PFSK-1 (cell line): ENCODE measurements around the gene PRKAA1.

ENCODE experiments used
- FOXP2 ChIP-seq: optimal IDR thresholded peaks from 2 replicates; pipeline ENCODE3; 2011; ENCODE audit warnings: borderline replicate concordance, control low read depth, inconsistent platforms; ENCODE audit not compliant: insufficient read depth; ENCODE audit errors: extremely low read length, extremely low read depth
- POLR2AphosphoS5 ChIP-seq: IDR thresholded peaks from 2 replicates; pipeline ENCODE4 v1.6.1; 2012; ENCODE audit warnings: low read depth, mild to moderate bottlenecking, control low read depth, low read length, moderate library complexity
- SIN3A ChIP-seq: IDR thresholded peaks from 2 replicates; pipeline ENCODE4 v1.6.1; 2012; ENCODE audit warnings: mild to moderate bottlenecking, low read length, moderate library complexity, borderline replicate concordance; ENCODE audit not compliant: insufficient read depth
- TAF1 ChIP-seq: IDR thresholded peaks from 2 replicates; pipeline ENCODE4 v1.6.1; 2012; ENCODE audit warnings: low read length, control low read depth, borderline replicate concordance; ENCODE audit not compliant: insufficient read depth
- TF ChIP-seq, protein P1 (sequence below), 2 experiments: IDR thresholded peaks; 2 replicates each; pipeline versions ENCODE4 v1.6.1 to v1.8.0; 2011 to 2012; ENCODE audit warnings: low read depth in 2 of 2, low read length in 2 of 2, control low read depth in 1 of 2, inconsistent platforms in 1 of 2, mild to moderate bottlenecking in 1 of 2, moderate library complexity in 1 of 2; ENCODE audit not compliant: insufficient read depth in 1 of 2

Gene PRKAA1

GRCh38 chr5:40734986-40735385 lies 63.2 kb downstream of the PRKAA1 start:
- TF ChIP-seq FOXP2 = no peak
- TF ChIP-seq POLR2AphosphoS5 = no peak
- no peak for TF ChIP-seq SIN3A
- TF ChIP-seq, protein P1, sequence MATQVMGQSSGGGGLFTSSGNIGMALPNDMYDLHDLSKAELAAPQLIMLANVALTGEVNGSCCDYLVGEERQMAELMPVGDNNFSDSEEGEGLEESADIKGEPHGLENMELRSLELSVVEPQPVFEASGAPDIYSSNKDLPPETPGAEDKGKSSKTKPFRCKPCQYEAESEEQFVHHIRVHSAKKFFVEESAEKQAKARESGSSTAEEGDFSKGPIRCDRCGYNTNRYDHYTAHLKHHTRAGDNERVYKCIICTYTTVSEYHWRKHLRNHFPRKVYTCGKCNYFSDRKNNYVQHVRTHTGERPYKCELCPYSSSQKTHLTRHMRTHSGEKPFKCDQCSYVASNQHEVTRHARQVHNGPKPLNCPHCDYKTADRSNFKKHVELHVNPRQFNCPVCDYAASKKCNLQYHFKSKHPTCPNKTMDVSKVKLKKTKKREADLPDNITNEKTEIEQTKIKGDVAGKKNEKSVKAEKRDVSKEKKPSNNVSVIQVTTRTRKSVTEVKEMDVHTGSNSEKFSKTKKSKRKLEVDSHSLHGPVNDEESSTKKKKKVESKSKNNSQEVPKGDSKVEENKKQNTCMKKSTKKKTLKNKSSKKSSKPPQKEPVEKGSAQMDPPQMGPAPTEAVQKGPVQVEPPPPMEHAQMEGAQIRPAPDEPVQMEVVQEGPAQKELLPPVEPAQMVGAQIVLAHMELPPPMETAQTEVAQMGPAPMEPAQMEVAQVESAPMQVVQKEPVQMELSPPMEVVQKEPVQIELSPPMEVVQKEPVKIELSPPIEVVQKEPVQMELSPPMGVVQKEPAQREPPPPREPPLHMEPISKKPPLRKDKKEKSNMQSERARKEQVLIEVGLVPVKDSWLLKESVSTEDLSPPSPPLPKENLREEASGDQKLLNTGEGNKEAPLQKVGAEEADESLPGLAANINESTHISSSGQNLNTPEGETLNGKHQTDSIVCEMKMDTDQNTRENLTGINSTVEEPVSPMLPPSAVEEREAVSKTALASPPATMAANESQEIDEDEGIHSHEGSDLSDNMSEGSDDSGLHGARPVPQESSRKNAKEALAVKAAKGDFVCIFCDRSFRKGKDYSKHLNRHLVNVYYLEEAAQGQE (IDR thresholded peaks at IDR 0.05; ENCODE audit: insufficient read depth in 1 of 2, low read depth in 2 of 2, low read length in 2 of 2) = no peak
- TF ChIP-seq TAF1 = no peak

- TF ChIP-seq SIN3A (no peak), POLR2AphosphoS5 (no peak), TAF1 (no peak), FOXP2 (no peak)
- TF ChIP-seq, protein P1 (IDR thresholded peaks at IDR 0.05; ENCODE audit: insufficient read depth in 1 of 2, low read depth in 2 of 2, low read length in 2 of 2) = no peak
Measured at GRCh38 chr5:40733879-40734563, 64.2 kb downstream of the PRKAA1 start.

DNA sequence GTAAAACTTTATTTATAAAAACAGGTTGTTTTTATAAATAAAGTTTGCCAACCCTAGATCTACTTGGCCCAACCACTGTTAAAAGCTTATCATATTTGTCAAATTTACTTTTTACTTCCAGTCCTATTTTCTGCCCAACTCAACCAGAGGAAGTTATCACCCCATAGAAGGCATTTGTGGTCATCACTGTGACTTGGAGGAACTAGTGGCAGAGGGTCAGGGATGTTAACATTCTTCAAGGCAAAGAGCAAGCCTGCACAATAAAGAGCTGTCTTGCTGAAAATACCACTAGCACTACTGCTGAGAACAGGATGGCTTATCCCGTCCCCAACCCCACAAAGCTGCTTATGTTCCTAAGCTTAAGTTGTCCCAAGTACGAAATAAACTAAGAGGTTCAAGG lies 64.7 kb downstream of the PRKAA1 start:
- TF ChIP-seq, protein P1 (IDR thresholded peaks at IDR 0.05; ENCODE audit: insufficient read depth in 1 of 2, low read depth in 2 of 2, low read length in 2 of 2) = no peak
- TF ChIP-seq TAF1 (no peak), FOXP2 (no peak), SIN3A (no peak), POLR2AphosphoS5 (no peak)

GRCh38 chr5:40720069-40720468 lies 78.1 kb downstream of the PRKAA1 start:
- TF ChIP-seq, protein P1 (IDR thresholded peaks at IDR 0.05; ENCODE audit: insufficient read depth in 1 of 2, low read depth in 2 of 2, low read length in 2 of 2) = no peak
- no peak for TF ChIP-seq TAF1
- TF ChIP-seq POLR2AphosphoS5 = no peak
- TF ChIP-seq FOXP2 = no peak
- no peak for TF ChIP-seq SIN3A

DNA sequence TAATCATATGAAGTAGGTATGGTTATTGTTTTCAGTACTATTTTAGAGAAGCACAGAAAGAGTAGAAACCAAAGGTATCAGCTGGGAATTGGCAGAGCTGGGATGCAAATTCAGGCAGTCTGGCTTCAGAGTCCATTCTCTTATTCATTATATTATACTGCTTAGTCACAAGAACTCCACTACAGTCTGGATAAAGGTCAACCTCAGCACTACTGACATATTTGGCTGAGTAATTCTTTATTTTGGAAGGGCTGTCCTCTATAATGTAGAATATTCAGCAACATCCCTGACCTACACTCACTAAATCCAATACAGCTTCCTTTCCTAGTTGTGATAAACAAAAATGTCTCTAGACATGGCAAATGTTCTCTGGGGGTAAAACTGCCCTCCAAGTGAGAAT lies 80.9 kb downstream of the PRKAA1 start:
- TF ChIP-seq, protein P1 (IDR thresholded peaks at IDR 0.05; ENCODE audit: insufficient read depth in 1 of 2, low read depth in 2 of 2, low read length in 2 of 2) = no peak
- TF ChIP-seq FOXP2 (no peak), TAF1 (no peak), POLR2AphosphoS5 (no peak), SIN3A (no peak)
